Large intestine (tissue), 12 donors: ENCODE data around the gene IL18R1. TPM values are rescaled to one million over a fixed set of nuclear protein-coding genes. Genes with fewer than 3 reads are reported as not detected.

Experiments
- DNase-seq, 2 donors: peaks; one replicate each; pipeline versions ENCODE4 v3.0.0 to v3.0.0-alpha.2; 2013
- H3K27ac ChIP-seq: one replicate; pipeline ENCODE4 v1.5.1; 2013; ENCODE audit warnings: low read length
- H3K27me3 ChIP-seq: 2 replicates; pipeline ENCODE4 v1.6.1; 2013; ENCODE audit warnings: low read length; ENCODE audit not compliant: control insufficient read depth, insufficient read depth
- H3K36me3 ChIP-seq: 2 replicates; pipeline ENCODE4 v1.6.1; 2013; ENCODE audit warnings: low read length; ENCODE audit not compliant: control insufficient read depth, insufficient read depth
- H3K4me1 ChIP-seq: one replicate; pipeline ENCODE4 v1.6.1; 2013; ENCODE audit warnings: low read length; ENCODE audit not compliant: control insufficient read depth, insufficient read depth
- H3K4me3 ChIP-seq: one replicate; pipeline ENCODE4 v1.5.1; 2013; ENCODE audit warnings: low read length
- H3K9me3 ChIP-seq: one replicate; pipeline ENCODE4 v1.6.1; 2013; ENCODE audit warnings: mild to moderate bottlenecking, low read depth, low read length, moderate library complexity; ENCODE audit not compliant: control insufficient read depth
- WGBS: methylation state at CpG from one replicate; pipeline ENCODE4 v1.1.5; 2013; ENCODE audit warnings: low lambda C conversion rate; ENCODE audit not compliant: insufficient coverage; 5-methylcytosine and 5-hydroxymethylcytosine counted together
- long read RNA-seq, 11 donors: transcript quantifications; one replicate each; lab custom pipeline, GENCODE V29; 2026
- polyA plus RNA-seq: library from polyadenylated mRNA; unstranded; fragments of 120-200 nt; gene quantifications from one replicate; pipeline ENCODE4 v1.2.1, GENCODE V29; 2013

IL18R1 gene, protein sequence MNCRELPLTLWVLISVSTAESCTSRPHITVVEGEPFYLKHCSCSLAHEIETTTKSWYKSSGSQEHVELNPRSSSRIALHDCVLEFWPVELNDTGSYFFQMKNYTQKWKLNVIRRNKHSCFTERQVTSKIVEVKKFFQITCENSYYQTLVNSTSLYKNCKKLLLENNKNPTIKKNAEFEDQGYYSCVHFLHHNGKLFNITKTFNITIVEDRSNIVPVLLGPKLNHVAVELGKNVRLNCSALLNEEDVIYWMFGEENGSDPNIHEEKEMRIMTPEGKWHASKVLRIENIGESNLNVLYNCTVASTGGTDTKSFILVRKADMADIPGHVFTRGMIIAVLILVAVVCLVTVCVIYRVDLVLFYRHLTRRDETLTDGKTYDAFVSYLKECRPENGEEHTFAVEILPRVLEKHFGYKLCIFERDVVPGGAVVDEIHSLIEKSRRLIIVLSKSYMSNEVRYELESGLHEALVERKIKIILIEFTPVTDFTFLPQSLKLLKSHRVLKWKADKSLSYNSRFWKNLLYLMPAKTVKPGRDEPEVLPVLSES
- polyA plus RNA-seq: 6.9 TPM
- long read RNA-seq, donor 1: 0 reads
- long read RNA-seq, donor 2: 0 reads
- long read RNA-seq, donor 3: 0 reads
- long read RNA-seq, donor 4: 0 reads
- long read RNA-seq, donor 5: 0 reads
- long read RNA-seq, donor 6: 0 reads
- long read RNA-seq, donor 7: 0 reads
- long read RNA-seq, donor 8, partial matches to known transcripts: 0 of 1 reads
- long read RNA-seq, donor 8, other reads (novel, unspliced or antisense): 0 of 1 reads
- long read RNA-seq, donor 9: 0 reads
- long read RNA-seq, donor 10: 0 reads
- long read RNA-seq, donor 11, partial matches to known transcripts: 0 of 1 reads
- long read RNA-seq, donor 11, other reads (novel, unspliced or antisense): 0 of 1 reads

GRCh38 chr2:102355526-102356380, at the start of gene IL18R1:
IL18R1 (plus strand) TSS chr2:102355796; CDS start chr2:102362661, 6,865 bp downstream.
- Histone ChIP-seq H3K27ac (peak within 1 kb of the TSS; percentile 50), H3K36me3 (no peaks in the 10 kb centered on the region), H3K27me3 (peaks cover 3% of the 10 kb centered on the region), H3K4me1 (no peaks in the 10 kb centered on the region), H3K4me3 (peak within 1 kb of the TSS; percentile 74), H3K9me3 (no peaks in the 10 kb centered on the region)
- peak; percentile 66 to 86 for DNase-seq
- 0% methylated on average over 3 of the region's 69 CpGs for WGBS

DNA sequence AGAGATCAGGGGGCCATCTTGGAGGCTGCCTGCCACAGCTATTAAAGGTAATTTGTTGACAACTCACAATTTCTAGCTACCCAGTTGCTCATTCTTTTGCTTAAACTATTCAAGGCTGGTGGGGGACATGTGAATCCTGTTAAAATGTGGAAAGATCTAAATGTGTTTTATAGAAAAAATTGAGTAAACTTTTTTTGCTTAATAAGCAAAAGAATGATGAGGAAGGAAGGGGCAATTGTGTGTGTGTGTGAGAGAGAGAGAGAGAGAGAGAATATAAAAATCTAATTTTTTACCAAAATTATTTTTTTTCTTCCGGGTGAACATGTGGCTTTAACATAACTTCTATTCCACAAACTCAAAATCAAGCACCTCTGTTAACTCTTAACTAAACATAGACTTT, 49.5 kb upstream of the IL18R1 start:
- WGBS: no CpG with 5 or more reads among the region's 1 CpG
- DNase-seq: no peak
- H3K27me3 ChIP-seq: no peaks in the 10 kb centered on the region

DNA sequence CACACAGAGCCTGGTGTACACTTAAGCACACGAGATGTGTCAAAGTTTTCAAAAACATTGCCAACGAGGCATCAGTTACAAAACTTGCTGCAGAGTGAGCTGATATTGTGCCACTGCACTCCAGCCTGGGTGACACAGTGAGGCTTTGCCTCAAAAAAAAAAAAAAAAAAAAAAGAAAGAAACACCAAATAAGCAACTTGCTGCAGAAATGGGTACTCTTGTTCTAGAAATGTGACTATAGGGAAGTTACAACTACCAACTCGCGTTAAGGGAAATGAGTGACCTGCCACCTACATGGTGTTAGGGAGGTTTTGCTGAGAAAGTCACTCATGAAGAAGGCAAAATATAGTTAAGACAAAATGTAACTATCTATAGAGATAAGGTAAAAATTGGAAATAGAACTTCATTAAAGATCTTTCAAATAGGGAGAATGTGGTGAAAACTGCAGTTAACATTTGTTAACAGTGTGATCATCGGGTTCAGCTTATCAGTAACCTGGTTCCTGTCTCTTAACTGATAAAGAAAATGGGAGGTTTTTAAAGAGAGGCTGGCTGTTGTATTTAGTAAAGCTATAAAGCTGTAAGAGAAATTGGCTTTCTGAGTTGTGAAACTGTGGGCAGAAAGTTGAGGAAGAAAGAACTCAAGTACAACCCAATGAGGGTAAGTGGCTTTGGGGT, 44.5 kb upstream of the IL18R1 start, which contains the start of gene IL1RL1:
TSS of gene IL1RL1 (plus strand) at position 600 of the 677 bp plus-strand sequence. CDS start 26,702 bp downstream, outside the sequence.
- no peaks in the 10 kb centered on the region for H3K36me3 ChIP-seq
- DNase-seq: no peak
- no peaks in the 10 kb centered on the region for H3K27me3 ChIP-seq
- no peak within 1 kb of the TSS for H3K27ac ChIP-seq
- no peaks in the 10 kb centered on the region for H3K4me1 ChIP-seq
- no peaks in the 10 kb centered on the region for H3K9me3 ChIP-seq
- H3K4me3 ChIP-seq: no peak within 1 kb of the TSS
- 83% methylated on average over 1 of the region's 5 CpGs for WGBS

More for the DNA sequence above, 49.5 kb upstream of the IL18R1 start:
- H3K36me3 ChIP-seq: no peaks in the 10 kb centered on the region
- H3K9me3 ChIP-seq: no peaks in the 10 kb centered on the region
- H3K4me1 ChIP-seq: no peaks in the 10 kb centered on the region
- no peak overlapping the region for H3K27ac ChIP-seq
- no peak overlapping the region for H3K4me3 ChIP-seq

DNA sequence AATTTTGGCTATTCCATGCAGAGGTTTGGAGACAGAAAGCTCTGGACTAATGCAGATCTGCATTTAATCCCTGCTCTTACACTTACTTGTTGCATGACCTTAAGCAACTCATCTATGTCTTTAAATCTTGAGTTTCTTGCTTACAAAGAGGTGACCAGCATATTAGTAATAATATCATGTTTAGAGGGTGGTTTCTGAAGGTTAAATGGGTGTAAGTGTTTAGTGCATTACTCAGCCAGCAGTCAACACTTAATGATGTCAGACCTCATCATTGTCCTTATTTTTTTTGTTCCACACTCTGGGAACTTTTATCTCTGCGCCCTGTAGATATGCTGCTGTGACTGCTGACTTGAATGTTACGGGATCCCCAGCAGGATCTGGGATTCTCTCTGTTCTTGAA, 42.6 kb upstream of the IL18R1 start:
- H3K9me3 ChIP-seq: no peaks in the 10 kb centered on the region
- no peaks in the 10 kb centered on the region for H3K36me3 ChIP-seq
- DNase-seq: no peak
- no peak overlapping the region for H3K27ac ChIP-seq
- H3K27me3 ChIP-seq: no peaks in the 10 kb centered on the region
- H3K4me3 ChIP-seq: no peak overlapping the region
- H3K4me1 ChIP-seq: no peaks in the 10 kb centered on the region
- no CpG with 5 or more reads among the region's 2 CpGs for WGBS

- H3K27ac ChIP-seq: no peak overlapping the region
- H3K27me3 ChIP-seq: no peaks in the 10 kb centered on the region
- no peaks in the 10 kb centered on the region for H3K9me3 ChIP-seq
- no peaks in the 10 kb centered on the region for H3K36me3 ChIP-seq
- DNase-seq: no peak
- H3K4me1 ChIP-seq: no peaks in the 10 kb centered on the region
- no peak overlapping the region for H3K4me3 ChIP-seq
- 94% methylated on average over 2 of the region's 8 CpGs for WGBS
Observed at GRCh38 chr2:102313471-102313870, 42.1 kb upstream of the IL18R1 start.

DNA sequence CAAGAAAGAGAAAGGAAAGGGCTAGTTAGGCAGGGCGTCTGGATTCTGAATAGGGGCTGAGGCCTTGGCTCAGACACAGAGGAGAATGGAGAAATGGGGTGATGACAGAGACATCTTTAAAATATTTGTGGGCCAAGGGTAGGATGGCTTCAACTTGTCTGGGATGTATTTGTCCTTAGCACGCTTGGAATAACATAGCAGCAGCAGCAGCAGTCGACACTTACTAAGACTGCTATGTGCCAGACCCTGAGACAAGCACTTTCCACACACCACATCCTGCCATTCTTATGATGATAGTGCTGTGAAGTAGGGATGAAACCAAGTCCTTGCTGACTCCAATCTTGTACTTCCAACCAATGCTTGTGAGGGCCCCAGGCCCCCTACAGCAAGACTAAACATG, 41.6 kb upstream of the IL18R1 start:
- no peaks in the 10 kb centered on the region for H3K27me3 ChIP-seq
- no peak overlapping the region for H3K27ac ChIP-seq
- no peak for DNase-seq
- no peak overlapping the region for H3K4me3 ChIP-seq
- H3K4me1 ChIP-seq: no peaks in the 10 kb centered on the region
- no peaks in the 10 kb centered on the region for H3K9me3 ChIP-seq
- 80% methylated on average over 1 of the region's 3 CpGs for WGBS
- no peaks in the 10 kb centered on the region for H3K36me3 ChIP-seq

DNA sequence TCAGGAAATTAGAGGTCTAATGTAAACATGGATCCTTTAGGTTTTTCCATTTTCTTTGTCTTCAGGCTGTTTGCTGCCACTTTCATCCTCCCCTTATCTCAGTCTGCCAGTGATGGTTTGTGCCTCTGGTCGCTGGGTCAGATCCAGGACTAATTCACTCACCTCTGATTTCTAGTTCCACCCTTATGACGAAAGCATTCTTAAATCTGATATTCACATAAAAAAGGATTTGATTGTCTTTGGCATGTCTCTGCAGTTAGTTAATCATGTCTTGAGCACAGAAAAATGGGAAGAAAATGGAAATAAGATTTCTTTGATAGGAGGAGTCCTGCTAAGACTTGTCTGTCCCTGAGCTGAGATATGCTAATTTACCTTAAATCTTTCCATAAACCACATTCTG, 39.7 kb upstream of the IL18R1 start:
- Histone ChIP-seq H3K27me3 (no peaks in the 10 kb centered on the region), H3K4me1 (no peaks in the 10 kb centered on the region), H3K36me3 (no peaks in the 10 kb centered on the region), H3K27ac (no peak overlapping the region), H3K9me3 (no peaks in the 10 kb centered on the region), H3K4me3 (no peak overlapping the region)
- DNase-seq: no peak
- 100% methylated on average over 1 of the region's 2 CpGs for WGBS

DNA sequence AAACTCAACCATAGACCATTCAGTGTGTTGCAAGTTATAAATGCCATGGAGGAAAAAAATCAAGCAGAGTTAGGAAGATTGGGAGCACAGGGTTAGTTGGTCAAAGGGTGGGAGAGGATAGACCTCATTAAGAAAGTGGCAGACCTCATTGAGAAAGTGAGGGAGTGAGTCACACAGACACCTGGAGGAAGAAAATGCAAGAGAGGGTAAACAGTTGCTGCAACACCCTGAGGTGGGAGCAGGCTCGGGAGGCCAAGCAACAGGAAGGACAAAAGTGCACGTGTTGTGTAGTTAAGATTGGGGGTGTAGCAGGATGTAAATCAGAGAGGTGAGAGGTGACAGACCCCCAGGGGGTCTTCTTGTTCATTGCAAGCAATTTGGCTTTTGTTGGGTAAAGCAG, 37.9 kb upstream of the IL18R1 start:
- H3K36me3 ChIP-seq: no peaks in the 10 kb centered on the region
- 33% methylated on average over 2 of the region's 2 CpGs for WGBS
- H3K4me3 ChIP-seq: no peak overlapping the region
- no peaks in the 10 kb centered on the region for H3K9me3 ChIP-seq
- DNase-seq: no peak
- no peaks in the 10 kb centered on the region for H3K4me1 ChIP-seq
- no peak overlapping the region for H3K27ac ChIP-seq
- H3K27me3 ChIP-seq: no peaks in the 10 kb centered on the region

DNA sequence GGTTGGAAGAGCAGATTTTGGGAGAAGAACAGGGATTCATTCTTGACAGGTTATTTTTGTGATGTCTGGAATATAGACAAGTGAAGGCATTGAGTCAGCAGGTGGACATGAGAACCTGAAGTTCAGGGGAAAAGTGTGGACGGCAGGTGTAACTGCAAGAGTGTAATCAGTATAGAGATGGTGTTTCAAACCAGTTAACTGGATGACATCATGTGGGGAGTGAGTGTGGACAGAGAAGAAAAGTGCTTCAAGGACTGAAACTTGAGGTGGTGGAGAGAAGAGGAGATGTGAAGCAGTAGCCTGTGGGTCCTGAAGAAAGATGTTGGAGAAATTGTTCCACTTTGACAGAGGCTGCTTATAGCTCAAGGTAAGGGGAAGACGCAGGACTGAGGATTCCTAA, 37.2 kb upstream of the IL18R1 start:
- no peak for DNase-seq
- Histone ChIP-seq H3K36me3 (no peaks in the 10 kb centered on the region), H3K27ac (no peak overlapping the region), H3K4me1 (no peaks in the 10 kb centered on the region), H3K4me3 (no peak overlapping the region), H3K27me3 (no peaks in the 10 kb centered on the region), H3K9me3 (no peaks in the 10 kb centered on the region)
- no CpG with 5 or more reads among the region's 2 CpGs for WGBS
